Measurements from ENCODE around the gene CDH8.

DNA sequence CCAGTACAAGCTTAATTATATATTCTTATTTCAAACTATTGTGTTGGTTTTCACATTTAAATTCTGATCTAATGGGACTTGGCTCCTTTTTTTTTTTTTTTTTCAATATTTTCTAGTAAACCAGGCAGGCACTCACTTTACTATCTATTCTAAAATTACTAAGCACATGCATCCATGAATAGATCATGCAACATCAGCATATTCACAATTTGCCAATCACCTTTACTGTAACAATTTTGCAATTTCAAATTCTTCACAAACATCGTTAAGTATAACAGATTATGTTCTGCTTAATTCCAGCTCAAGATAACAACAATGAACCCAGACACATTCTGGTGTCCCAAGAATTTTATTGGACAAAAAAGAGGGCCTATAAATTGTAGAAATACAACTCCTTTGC is 217.4 kb downstream of the CDH8 start:
- TF ChIP-seq, protein P1, sequence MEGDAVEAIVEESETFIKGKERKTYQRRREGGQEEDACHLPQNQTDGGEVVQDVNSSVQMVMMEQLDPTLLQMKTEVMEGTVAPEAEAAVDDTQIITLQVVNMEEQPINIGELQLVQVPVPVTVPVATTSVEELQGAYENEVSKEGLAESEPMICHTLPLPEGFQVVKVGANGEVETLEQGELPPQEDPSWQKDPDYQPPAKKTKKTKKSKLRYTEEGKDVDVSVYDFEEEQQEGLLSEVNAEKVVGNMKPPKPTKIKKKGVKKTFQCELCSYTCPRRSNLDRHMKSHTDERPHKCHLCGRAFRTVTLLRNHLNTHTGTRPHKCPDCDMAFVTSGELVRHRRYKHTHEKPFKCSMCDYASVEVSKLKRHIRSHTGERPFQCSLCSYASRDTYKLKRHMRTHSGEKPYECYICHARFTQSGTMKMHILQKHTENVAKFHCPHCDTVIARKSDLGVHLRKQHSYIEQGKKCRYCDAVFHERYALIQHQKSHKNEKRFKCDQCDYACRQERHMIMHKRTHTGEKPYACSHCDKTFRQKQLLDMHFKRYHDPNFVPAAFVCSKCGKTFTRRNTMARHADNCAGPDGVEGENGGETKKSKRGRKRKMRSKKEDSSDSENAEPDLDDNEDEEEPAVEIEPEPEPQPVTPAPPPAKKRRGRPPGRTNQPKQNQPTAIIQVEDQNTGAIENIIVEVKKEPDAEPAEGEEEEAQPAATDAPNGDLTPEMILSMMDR (IDR thresholded peaks at IDR 0.05; ENCODE audit: low read length) = no peak
- TF ChIP-seq EZH2phosphoT487 (IDR thresholded peaks at IDR 0.05; ENCODE audit: low read length) = no peak
- TF ChIP-seq EZH2 (optimal IDR thresholded peaks at IDR 0.05; ENCODE audit: low read depth, low read length) = no peak
